DMS153 treated with DMSO at 0.1 percent for 48 hours (cell line): ENCODE measurements around the gene TPM2.
A peak's percentile ranks its signal among the peaks of the same experiment; 100 is the strongest.

ENCODE experiments used
- DNase-seq: peaks from one replicate; lab custom pipeline; 2025; ENCODE audit not compliant: unreplicated experiment; lab: John Stamatoyannopoulos, UW

TPM2 gene

GRCh38 chr9:35689542-35690293 lies at the start of gene TPM2:
Gene TPM2, minus strand, starts transcription at chr9:35689925. Its CDS starts 108 bp downstream, at chr9:35689817.
- no peak for DNase-seq

GRCh38 chr9:35738924-35739323 lies 49.2 kb upstream of the TPM2 start:
- DNase-seq, result no peak

- DNase-seq, result no peak
Measured at GRCh38 chr9:35738186-35738585, 48.5 kb upstream of the TPM2 start.

GRCh38 chr9:35737143-35737542 lies 47.4 kb upstream of the TPM2 start:
- DNase-seq, result no peak

GRCh38 chr9:35736201-35736633 lies 46.5 kb upstream of the TPM2 start:
- peak; percentile 9 for DNase-seq

- DNase-seq, result no peak
Measured at GRCh38 chr9:35734096-35734495, 44.4 kb upstream of the TPM2 start.

GRCh38 chr9:35732800-35733541 lies 43.2 kb upstream of the TPM2 start:
- peak; percentile 10 for DNase-seq

- peak; percentile 95 for DNase-seq
Measured at GRCh38 chr9:35732185-35732799, 42.6 kb upstream of the TPM2 start, which contains the start of the genes CREB3 and TLN1. Gene CREB3, plus strand, starts transcription at chr9:35732666. Its CDS starts 107 bp downstream, at chr9:35732773. Gene TLN1, minus strand, starts transcription at chr9:35732195. Its CDS starts 6,501 bp downstream, at chr9:35725694.

- no peak for DNase-seq
Measured at GRCh38 chr9:35731415-35732184, 41.9 kb upstream of the TPM2 start.

- no peak for DNase-seq
Measured at GRCh38 chr9:35730486-35730854, 40.7 kb upstream of the TPM2 start.

- peak; percentile 21 for DNase-seq
Measured at GRCh38 chr9:35729700-35730485, 40.2 kb upstream of the TPM2 start.

GRCh38 chr9:35729101-35729500 lies 39.4 kb upstream of the TPM2 start:
- no peak for DNase-seq

- no peak for DNase-seq
Measured at GRCh38 chr9:35728041-35728971, 38.6 kb upstream of the TPM2 start.

GRCh38 chr9:35727676-35728040 lies 37.9 kb upstream of the TPM2 start:
- no peak for DNase-seq

GRCh38 chr9:35726931-35727330 lies 37.2 kb upstream of the TPM2 start:
- no peak for DNase-seq

- DNase-seq, result no peak
Measured at GRCh38 chr9:35725362-35725761, 35.6 kb upstream of the TPM2 start.

- no peak for DNase-seq
Measured at GRCh38 chr9:35723908-35724307, 34.2 kb upstream of the TPM2 start.

GRCh38 chr9:35723426-35723825 lies 33.7 kb upstream of the TPM2 start:
- DNase-seq, result no peak

GRCh38 chr9:35719546-35719945 lies 29.8 kb upstream of the TPM2 start:
- DNase-seq, result no peak
